22Rv1 (cell line): ENCODE measurements around the gene LPO.

ENCODE experiments used
- H3K27ac ChIP-seq: fragments of 450-650 bp; 2 replicates; pipeline ENCODE4 v1.5.1; 2017
- CTCF ChIP-seq: fragments of 450-650 bp; IDR thresholded peaks from 2 replicates; pipeline ENCODE4 v1.5.1; 2017; ENCODE audit warnings: mild to moderate bottlenecking
- ZFX ChIP-seq: fragments of 450-650 bp; IDR thresholded peaks from 2 replicates; pipeline ENCODE4 v1.6.1; 2017; ENCODE audit warnings: antibody characterized with exemption, borderline replicate concordance

LPO gene

GRCh38 chr17:58210922-58211321 lies 27.5 kb upstream of the LPO start:
- peak; percentile 25; the same call in 1 of the 2 replicates for TF ChIP-seq CTCF
- TF ChIP-seq ZFX = no peak

GRCh38 chr17:58215685-58216084 lies 22.7 kb upstream of the LPO start:
- H3K27ac ChIP-seq = no peak overlapping the region
- TF ChIP-seq ZFX (no peak), CTCF (no peak)

More at GRCh38 chr17:58210922-58211321, 27.5 kb upstream of the LPO start:
- H3K27ac ChIP-seq = no peak overlapping the region

- H3K27ac ChIP-seq = no peak overlapping the region
- no peak for TF ChIP-seq ZFX
- TF ChIP-seq CTCF = no peak
Measured at GRCh38 chr17:58217766-58218165, 20.6 kb upstream of the LPO start.

GRCh38 chr17:58219007-58219788 lies 19.2 kb upstream of the LPO start, which contains the start of gene MKS1:
Gene MKS1 (minus strand): TSS chr17:58219255. CDS start chr17:58219230, 25 bp downstream.
- peak within 1 kb of the TSS; percentile 63 for H3K27ac ChIP-seq
- TF ChIP-seq ZFX = no peak
- TF ChIP-seq CTCF = peak; percentile 69

- no peak for TF ChIP-seq ZFX
- TF ChIP-seq CTCF = no peak
- H3K27ac ChIP-seq = peak overlapping the region; percentile 63
Measured at GRCh38 chr17:58219789-58220183, 18.6 kb upstream of the LPO start.

GRCh38 chr17:58224315-58224714 lies 14.1 kb upstream of the LPO start:
- H3K27ac ChIP-seq = no peak overlapping the region
- TF ChIP-seq CTCF (no peak), ZFX (no peak)

- TF ChIP-seq ZFX (no peak), CTCF (no peak)
- no peak overlapping the region for H3K27ac ChIP-seq
Measured at GRCh38 chr17:58227733-58228132, 10.7 kb upstream of the LPO start.
